GM18520 (cell line): ENCODE data around the gene GPRIN3.
"Not testable (repeated sequence)": the region's sequence is repeated elsewhere in the genome, so short reads cannot be mapped to it uniquely, and the experiment has no call there.

Source experiments
- ATAC-seq: cut with Tn5 transposase; IDR thresholded peaks from one replicate; pipeline ENCODE4 v1.9.1; 2021; ENCODE audit not compliant: unreplicated experiment

Gene GPRIN3

GRCh38 chr4:89221167-89221867 lies 86.3 kb downstream of the GPRIN3 start:
- no peak for ATAC-seq

- no peak for ATAC-seq
These were observed 89.0 kb downstream of the GPRIN3 start for GRCh38 chr4:89218587-89218986.

GRCh38 chr4:89217604-89218003 lies 90.0 kb downstream of the GPRIN3 start:
- no peak for ATAC-seq

- ATAC-seq = no peak
These were observed 90.7 kb downstream of the GPRIN3 start for GRCh38 chr4:89216866-89217265.

GRCh38 chr4:89216422-89216821 lies 91.2 kb downstream of the GPRIN3 start:
- no peak for ATAC-seq

- ATAC-seq = no peak
These were observed 91.9 kb downstream of the GPRIN3 start for GRCh38 chr4:89215736-89216135.

GRCh38 chr4:89214308-89214707 lies 93.3 kb downstream of the GPRIN3 start:
- no peak for ATAC-seq

- ATAC-seq = no peak
These were observed 94.3 kb downstream of the GPRIN3 start for GRCh38 chr4:89213382-89213701.

GRCh38 chr4:89212666-89213381 lies 94.8 kb downstream of the GPRIN3 start:
- no peak for ATAC-seq

- ATAC-seq = no peak
These were observed 103.0 kb downstream of the GPRIN3 start for GRCh38 chr4:89204624-89205023.

- no peak for ATAC-seq
These were observed 103.7 kb downstream of the GPRIN3 start for GRCh38 chr4:89203902-89204301.

GRCh38 chr4:89199394-89199793 lies 108.2 kb downstream of the GPRIN3 start:
- ATAC-seq = not testable (repeated sequence)

- no peak for ATAC-seq
These were observed 109.7 kb downstream of the GPRIN3 start for GRCh38 chr4:89197920-89198319.

GRCh38 chr4:89196745-89197144 lies 110.9 kb downstream of the GPRIN3 start:
- no peak for ATAC-seq

GRCh38 chr4:89196056-89196674 lies 111.4 kb downstream of the GPRIN3 start:
- ATAC-seq = no peak

GRCh38 chr4:89193843-89194242 lies 113.8 kb downstream of the GPRIN3 start:
- ATAC-seq = no peak
